Measurements from ENCODE around the gene VWA8.
"Not testable (repeated sequence)": the region's sequence is repeated elsewhere in the genome, so short reads cannot be mapped to it uniquely, and the experiment has no call there.

Gene VWA8

GRCh38 chr13:41802043-41802683 lies 158.7 kb downstream of the VWA8 start:
- no peak for DNase-seq

DNA sequence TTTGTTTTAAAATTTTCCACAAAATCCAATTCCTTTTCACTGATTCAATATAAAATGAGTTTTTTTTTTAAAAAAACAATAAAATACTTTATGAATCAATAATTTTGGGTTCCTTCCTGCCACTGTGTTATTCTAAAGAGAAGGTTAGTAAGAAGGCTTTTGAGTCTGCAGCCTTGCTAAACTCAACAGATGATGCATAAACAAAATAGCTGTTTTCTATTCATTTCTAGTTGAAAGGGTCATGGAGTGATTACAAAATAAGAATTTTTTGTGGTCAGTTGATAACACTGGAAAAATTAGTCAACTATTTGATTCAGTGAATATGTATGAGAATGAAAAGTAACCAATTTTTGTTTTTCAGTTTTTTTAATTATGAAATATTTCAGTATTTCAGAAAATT lies 169.9 kb downstream of the VWA8 start:
- no peak for DNase-seq

- DNase-seq: no peak
Observed at GRCh38 chr13:41788552-41788951, 172.4 kb downstream of the VWA8 start.

GRCh38 chr13:41785402-41786172 lies 175.3 kb downstream of the VWA8 start:
- no peak for DNase-seq

DNA sequence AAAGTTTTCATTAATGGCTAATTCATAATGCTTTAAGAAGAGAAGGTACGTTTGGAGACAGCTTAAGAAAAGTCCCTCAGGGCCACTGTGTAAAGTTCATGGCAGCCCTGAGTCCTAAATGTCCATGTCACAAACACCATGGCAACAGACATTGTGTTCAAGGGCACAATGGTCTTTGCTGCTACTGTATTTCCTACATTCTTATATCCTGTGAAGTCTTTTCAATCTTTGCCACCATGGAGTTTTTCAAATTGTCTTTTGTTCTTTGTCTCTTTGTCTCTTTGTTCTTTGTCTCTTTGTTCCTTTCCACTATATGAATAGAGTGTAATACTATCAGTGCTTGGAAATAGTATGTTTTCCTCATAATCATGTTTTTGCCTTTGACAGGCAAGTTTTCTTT lies 178.8 kb downstream of the VWA8 start:
- DNase-seq: no peak

DNA sequence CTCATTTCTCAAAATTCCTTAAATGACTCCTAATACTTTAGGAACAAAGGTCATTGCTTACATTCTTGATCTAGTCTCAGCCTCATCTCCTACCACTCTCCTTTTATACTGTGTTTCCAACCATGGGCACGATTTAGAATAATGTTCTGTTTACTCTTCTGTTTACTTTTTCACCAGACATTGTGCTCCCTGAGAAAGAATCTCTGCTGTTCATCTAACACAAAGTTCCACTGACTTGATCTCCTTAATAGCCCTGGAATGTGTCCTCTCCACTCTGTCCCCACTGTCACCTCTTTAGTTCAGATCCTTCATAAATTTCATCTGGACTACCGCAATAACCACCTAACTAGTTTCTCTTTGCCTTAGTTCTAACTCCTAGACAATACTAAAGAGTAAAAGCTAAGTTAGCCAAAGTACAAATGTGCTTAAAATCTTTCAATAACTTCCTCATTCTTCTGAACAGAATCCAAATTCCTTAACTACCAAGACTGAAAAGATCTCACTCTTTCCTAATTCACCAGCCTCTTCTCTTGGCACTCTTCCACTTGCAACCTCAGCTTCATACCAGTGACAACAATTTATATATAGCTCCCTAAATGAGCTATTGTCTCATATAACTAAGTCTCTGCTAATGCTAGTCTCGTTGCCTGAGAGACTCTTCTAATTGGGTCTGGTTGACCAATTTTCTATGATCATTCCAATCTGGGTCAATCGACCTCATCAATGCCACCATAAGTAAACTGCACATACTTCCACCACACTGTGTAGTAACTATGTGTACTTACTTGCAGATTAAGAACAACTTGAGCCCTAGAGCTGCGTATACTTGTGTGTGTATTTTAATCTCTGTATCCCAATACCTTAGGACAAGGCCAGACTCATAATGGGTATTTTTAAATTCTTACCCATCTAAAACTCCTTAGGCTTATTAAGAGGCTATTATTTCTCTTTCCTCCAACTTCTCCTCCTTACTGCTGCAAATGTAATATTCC lies 179.9 kb downstream of the VWA8 start:
- no peak for DNase-seq

GRCh38 chr13:41775251-41775650 lies 185.7 kb downstream of the VWA8 start:
- no peak for DNase-seq

GRCh38 chr13:41774605-41775218 lies 186.2 kb downstream of the VWA8 start:
- no peak for DNase-seq

DNA sequence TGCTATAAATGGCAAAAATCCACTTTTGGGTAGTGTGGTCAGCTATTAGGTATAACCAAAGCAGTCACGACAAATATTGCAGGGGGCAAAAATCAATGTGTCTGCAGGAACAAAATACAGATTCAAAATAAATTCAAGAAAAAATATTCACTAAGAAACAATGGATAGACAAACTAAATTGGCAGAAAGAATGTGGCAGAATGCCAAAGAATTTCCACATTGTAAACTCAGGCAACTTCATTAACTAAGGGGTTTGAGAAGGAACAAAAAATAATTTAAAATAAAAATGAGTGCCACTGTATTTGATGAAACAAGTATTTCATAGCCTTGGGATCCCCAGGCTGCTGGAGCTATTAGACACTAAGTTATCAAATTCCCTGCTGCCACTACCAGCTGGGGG lies 193.1 kb downstream of the VWA8 start:
- DNase-seq: no peak

DNA sequence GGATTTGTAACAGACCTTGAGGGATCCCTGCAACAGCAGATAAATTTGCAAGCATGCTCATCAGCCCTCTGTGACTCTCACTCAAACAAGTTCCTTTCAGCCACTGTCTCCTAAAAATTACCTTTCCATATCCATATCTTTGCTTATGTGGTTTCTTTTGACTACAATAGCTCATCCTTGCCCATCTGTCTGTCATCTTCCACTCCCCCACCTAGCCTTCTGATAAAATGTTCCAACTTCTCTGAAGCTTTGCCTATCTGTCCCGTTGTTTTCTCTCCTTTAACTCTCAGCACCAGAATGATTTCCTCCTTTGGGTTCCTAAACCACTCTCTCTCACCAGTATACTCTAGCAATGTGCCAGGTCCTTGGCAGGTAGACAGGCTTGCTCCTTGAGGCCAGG lies 194.5 kb downstream of the VWA8 start:
- DNase-seq: no peak

DNA sequence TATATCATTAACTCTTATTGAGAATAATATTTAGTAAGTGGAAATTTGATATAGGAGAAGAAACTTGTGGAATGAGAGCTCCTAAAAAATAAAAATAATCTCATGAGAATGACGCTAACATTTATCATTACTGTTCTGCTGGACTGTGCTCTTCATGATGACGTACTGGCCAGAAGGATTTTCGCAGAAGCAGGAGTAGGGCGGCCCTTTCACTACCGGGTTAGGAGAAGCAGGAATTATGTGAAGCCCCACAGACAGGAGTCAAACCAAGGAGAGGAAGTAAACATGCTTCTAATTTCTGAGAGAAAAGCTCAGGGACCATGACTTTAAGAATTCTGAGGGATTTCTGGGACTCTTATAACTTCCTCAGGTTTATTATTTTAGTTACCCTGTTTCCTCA lies 195.1 kb downstream of the VWA8 start:
- DNase-seq: no peak

DNA sequence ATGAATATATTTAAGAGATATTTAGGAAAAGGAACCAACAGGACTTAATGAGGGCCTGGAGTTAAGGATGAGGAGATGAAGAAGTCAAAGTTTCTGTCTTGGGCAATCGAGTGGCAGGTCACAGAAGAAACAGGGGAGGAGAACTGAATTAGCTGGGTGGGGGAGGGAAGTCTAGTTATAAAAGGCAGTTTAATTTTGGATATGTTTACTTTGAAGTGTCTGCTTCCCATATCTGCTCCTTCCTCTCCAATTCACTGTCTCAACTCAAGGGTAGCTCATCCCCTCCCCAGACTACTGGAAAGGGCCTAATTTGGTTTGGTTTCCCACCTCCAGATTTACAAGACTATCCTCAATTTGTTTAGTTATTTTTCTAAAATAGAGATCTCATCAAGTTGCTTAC lies 195.9 kb downstream of the VWA8 start:
- no peak for DNase-seq

GRCh38 chr13:41764558-41764957 lies 196.4 kb downstream of the VWA8 start:
- no peak for DNase-seq

GRCh38 chr13:41763782-41764181 lies 197.1 kb downstream of the VWA8 start:
- no peak for DNase-seq

- DNase-seq: no peak
Observed at GRCh38 chr13:41762796-41763195, 198.1 kb downstream of the VWA8 start.

GRCh38 chr13:41756198-41756880 lies 204.6 kb downstream of the VWA8 start:
- no peak for DNase-seq

- DNase-seq: no peak
Observed at GRCh38 chr13:41751734-41752445, 209.0 kb downstream of the VWA8 start.

DNA sequence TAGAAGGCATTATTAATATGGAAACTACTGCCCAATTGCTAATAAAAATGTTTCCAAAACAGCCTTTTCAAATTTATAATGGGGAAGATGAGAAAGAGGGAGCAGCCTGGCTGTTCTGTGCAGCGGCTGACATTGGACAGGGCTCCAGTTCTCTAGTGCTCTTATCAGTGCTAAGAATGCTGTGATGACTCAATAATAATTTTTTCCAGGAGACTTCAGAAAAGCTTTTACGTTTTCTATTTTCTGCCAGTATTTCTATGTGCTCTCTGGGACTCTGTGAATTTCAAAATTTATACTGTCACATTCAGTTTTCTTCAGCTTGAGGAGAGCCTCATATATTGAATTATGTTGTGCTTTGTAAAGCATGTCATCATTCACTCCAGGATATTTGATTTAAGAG lies 209.6 kb downstream of the VWA8 start:
- no peak for DNase-seq

GRCh38 chr13:41746259-41746658 lies 214.7 kb downstream of the VWA8 start:
- DNase-seq: no peak

- DNase-seq: not testable (repeated sequence)
Observed at GRCh38 chr13:41745496-41745895, 215.4 kb downstream of the VWA8 start.

DNA sequence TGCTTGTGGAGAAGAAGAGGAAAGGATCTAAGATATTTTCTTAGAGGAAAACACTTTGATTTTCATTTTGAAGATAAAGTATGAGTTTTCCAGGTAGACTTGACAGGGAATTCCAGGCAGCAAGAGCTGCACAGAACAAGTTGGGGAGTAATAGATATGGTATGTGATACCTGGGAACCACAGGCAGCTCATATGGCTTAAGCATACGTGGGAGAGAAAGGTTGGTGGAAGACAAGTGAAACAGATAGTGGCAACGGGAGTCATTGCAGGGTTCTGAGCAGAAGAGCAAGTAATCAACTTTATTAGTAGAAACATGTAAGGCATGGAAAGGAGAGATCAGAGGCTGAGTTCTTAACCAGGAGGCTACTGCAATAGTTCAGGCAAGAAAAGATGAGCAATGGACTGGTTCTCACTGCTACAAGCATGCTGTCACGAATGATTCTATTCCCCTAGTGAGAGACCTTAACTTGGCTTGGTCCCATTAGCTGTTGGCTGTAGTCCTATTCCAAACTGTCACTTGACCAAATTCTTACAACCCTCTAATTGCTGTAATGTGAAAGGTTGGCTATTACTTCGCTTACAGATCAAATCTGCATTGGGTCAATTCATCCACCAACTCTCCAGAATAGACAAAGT lies 217.9 kb downstream of the VWA8 start:
- DNase-seq: no peak
